ENCODE results near the gene GUSB.

- TF ChIP-seq YY1 (IDR thresholded peaks at IDR 0.05; ENCODE audit: insufficient read depth, insufficient read length): no peak
- no peak for TF ChIP-seq ZNF274 (IDR thresholded peaks at IDR 0.05; ENCODE audit: low read depth, low read length)
Observed at GRCh38 chr7:65978891-65979582, 3.0 kb downstream of the GUSB start.
